Measurements from ENCODE around the gene AP1B1.

DNA sequence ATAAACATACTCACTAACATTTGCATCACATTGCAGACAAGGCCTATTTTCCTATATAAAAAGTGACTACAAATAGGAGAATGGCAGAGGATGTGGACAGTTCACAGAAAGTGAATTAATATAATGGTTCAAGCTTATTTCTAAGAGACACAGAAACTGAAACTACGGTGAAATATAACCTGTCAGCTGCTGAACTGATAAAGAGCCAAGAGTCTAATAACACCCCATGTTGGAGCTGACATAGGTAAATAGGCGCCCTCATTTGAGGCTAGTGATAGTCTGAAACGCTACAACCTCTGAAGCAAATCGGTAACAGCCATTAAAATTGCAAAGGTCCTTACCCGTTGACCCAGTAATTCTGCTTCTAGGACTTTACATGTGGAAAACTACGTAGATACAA is 14.0 kb downstream of the AP1B1 start:
- TF ChIP-seq, protein P1, sequence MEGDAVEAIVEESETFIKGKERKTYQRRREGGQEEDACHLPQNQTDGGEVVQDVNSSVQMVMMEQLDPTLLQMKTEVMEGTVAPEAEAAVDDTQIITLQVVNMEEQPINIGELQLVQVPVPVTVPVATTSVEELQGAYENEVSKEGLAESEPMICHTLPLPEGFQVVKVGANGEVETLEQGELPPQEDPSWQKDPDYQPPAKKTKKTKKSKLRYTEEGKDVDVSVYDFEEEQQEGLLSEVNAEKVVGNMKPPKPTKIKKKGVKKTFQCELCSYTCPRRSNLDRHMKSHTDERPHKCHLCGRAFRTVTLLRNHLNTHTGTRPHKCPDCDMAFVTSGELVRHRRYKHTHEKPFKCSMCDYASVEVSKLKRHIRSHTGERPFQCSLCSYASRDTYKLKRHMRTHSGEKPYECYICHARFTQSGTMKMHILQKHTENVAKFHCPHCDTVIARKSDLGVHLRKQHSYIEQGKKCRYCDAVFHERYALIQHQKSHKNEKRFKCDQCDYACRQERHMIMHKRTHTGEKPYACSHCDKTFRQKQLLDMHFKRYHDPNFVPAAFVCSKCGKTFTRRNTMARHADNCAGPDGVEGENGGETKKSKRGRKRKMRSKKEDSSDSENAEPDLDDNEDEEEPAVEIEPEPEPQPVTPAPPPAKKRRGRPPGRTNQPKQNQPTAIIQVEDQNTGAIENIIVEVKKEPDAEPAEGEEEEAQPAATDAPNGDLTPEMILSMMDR (IDR thresholded peaks at IDR 0.05), result no peak
- no peak for TF ChIP-seq POLR2A (IDR thresholded peaks at IDR 0.05)

Data from testis (tissue), 2 donors.